Measurements from ENCODE around the gene TTLL10. TPM values are rescaled to one million over a fixed set of nuclear protein-coding genes. Genes with fewer than 3 reads are reported as not detected.

Gene TTLL10
- polyA plus RNA-seq (not detected in 2 replicates), polyA minus RNA-seq (not detected in 2 replicates)

- no peak within 1 kb of the TSS for H3K4me3 ChIP-seq (ENCODE audit: low read length)
- H4K20me1 ChIP-seq (ENCODE audit: insufficient read depth): no peaks in the 10 kb centered on the region
- no peaks in the 10 kb centered on the region for H3K79me2 ChIP-seq (replicated peaks; ENCODE audit: insufficient read depth, low read length)
- H3K9me2 ChIP-seq (ENCODE audit: insufficient read depth, low read length): no peaks in the 10 kb centered on the region
- H3K27ac ChIP-seq (ENCODE audit: low read length): no peak within 1 kb of the TSS
- no peaks in the 10 kb centered on the region for H3K36me3 ChIP-seq (ENCODE audit: insufficient read depth, low read length)
- H3F3A ChIP-seq (ENCODE audit: insufficient read depth, low read length, poor library complexity, severe bottlenecking): no peaks in the 10 kb centered on the region
- no peaks in the 10 kb centered on the region for H3K27me3 ChIP-seq (ENCODE audit: insufficient read depth, low read depth, low read length)
- no peak within 1 kb of the TSS for H2AFZ ChIP-seq (ENCODE audit: low read depth, low read length)
- H3K9ac ChIP-seq (ENCODE audit: low read length): no peak within 1 kb of the TSS
- H3K9me3 ChIP-seq (ENCODE audit: low read length): no peaks in the 10 kb centered on the region
- no peak for TF ChIP-seq TAF1 (IDR thresholded peaks at IDR 0.05; ENCODE audit: low read depth)
- no peak for TF ChIP-seq RAD21 (conservative IDR thresholded peaks at IDR 0.05)
- TF ChIP-seq POLR2AphosphoS5 (IDR thresholded peaks at IDR 0.05): no peak
- no peak for TF ChIP-seq EP300 (conservative IDR thresholded peaks at IDR 0.05; ENCODE audit: poor library complexity, severe bottlenecking)
- TF ChIP-seq SMC3 (conservative IDR thresholded peaks at IDR 0.05; ENCODE audit: poor library complexity): no peak
- TF ChIP-seq CTCF (IDR thresholded peaks at IDR 0.05; ENCODE audit: poor library complexity, severe bottlenecking): no peak
- TF ChIP-seq EZH2 (IDR thresholded peaks at IDR 0.05; ENCODE audit: borderline replicate concordance, insufficient read depth, low read length, poor library complexity, severe bottlenecking): no peak
- no peak for TF ChIP-seq MXI1 (conservative IDR thresholded peaks at IDR 0.05; ENCODE audit: poor library complexity, severe bottlenecking)
- TF ChIP-seq, protein P1, sequence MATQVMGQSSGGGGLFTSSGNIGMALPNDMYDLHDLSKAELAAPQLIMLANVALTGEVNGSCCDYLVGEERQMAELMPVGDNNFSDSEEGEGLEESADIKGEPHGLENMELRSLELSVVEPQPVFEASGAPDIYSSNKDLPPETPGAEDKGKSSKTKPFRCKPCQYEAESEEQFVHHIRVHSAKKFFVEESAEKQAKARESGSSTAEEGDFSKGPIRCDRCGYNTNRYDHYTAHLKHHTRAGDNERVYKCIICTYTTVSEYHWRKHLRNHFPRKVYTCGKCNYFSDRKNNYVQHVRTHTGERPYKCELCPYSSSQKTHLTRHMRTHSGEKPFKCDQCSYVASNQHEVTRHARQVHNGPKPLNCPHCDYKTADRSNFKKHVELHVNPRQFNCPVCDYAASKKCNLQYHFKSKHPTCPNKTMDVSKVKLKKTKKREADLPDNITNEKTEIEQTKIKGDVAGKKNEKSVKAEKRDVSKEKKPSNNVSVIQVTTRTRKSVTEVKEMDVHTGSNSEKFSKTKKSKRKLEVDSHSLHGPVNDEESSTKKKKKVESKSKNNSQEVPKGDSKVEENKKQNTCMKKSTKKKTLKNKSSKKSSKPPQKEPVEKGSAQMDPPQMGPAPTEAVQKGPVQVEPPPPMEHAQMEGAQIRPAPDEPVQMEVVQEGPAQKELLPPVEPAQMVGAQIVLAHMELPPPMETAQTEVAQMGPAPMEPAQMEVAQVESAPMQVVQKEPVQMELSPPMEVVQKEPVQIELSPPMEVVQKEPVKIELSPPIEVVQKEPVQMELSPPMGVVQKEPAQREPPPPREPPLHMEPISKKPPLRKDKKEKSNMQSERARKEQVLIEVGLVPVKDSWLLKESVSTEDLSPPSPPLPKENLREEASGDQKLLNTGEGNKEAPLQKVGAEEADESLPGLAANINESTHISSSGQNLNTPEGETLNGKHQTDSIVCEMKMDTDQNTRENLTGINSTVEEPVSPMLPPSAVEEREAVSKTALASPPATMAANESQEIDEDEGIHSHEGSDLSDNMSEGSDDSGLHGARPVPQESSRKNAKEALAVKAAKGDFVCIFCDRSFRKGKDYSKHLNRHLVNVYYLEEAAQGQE (IDR thresholded peaks at IDR 0.05; ENCODE audit: borderline replicate concordance): no peak
- no peak within 1 kb of the TSS for H3K4me2 ChIP-seq (ENCODE audit: low read length)
These were observed at the start of gene TTLL10 for GRCh38 chr1:1173793-1174415. Gene TTLL10, plus strand, starts transcription at chr1:1173880. Its CDS starts 5,336 bp downstream, at chr1:1179216.

DNA sequence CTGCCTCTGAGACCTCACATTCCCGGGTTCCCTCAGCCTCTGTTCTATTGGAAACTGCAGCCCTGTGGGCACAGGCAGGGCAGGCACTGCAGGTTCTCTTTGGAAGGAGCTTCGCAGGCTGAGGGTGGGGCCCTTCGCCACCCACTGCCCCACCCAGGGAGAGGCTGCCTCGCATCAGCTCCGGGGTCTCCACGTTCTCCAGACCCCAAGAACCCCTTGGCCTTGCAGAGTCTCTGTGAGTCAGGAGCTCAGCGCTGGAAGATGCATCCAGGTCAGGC lies 49.2 kb upstream of the TTLL10 start:
- no peak overlapping the region for H3K4me3 ChIP-seq (ENCODE audit: low read length)
- no peak overlapping the region for H2AFZ ChIP-seq (ENCODE audit: low read depth, low read length)
- no peak for TF ChIP-seq EZH2 (IDR thresholded peaks at IDR 0.05; ENCODE audit: borderline replicate concordance, insufficient read depth, low read length, poor library complexity, severe bottlenecking)
- no peak overlapping the region for H3K4me2 ChIP-seq (ENCODE audit: low read length)
- H3F3A ChIP-seq (ENCODE audit: insufficient read depth, low read length, poor library complexity, severe bottlenecking): no peaks in the 10 kb centered on the region
- H3K9me3 ChIP-seq (ENCODE audit: low read length): no peaks in the 10 kb centered on the region
- H3K27me3 ChIP-seq (ENCODE audit: insufficient read depth, low read depth, low read length): no peaks in the 10 kb centered on the region
- no peaks in the 10 kb centered on the region for H3K36me3 ChIP-seq (ENCODE audit: insufficient read depth, low read length)
- H4K20me1 ChIP-seq (ENCODE audit: insufficient read depth): no peaks in the 10 kb centered on the region
- H3K9me2 ChIP-seq (ENCODE audit: insufficient read depth, low read length): no peaks in the 10 kb centered on the region
- H3K79me2 ChIP-seq (replicated peaks; ENCODE audit: insufficient read depth, low read length): no peaks in the 10 kb centered on the region
- H3K27ac ChIP-seq (ENCODE audit: low read length): no peak overlapping the region
- no peak overlapping the region for H3K9ac ChIP-seq (ENCODE audit: low read length)
